ENCODE measurements around the gene OR51E1.

The OR51E1 gene

GRCh38 chr11:4672470-4672869 lies 28.7 kb downstream of the OR51E1 start:
- TF ChIP-seq GATA2 (IDR thresholded peaks at IDR 0.05; ENCODE audit: low read depth, low read length) (no peak), GATA3 (IDR thresholded peaks at IDR 0.05; ENCODE audit: low read depth, low read length) (no peak)

GRCh38 chr11:4673781-4674180 lies 30.0 kb downstream of the OR51E1 start:
- TF ChIP-seq GATA3 (IDR thresholded peaks at IDR 0.05; ENCODE audit: low read depth, low read length): no peak
- TF ChIP-seq GATA2 (IDR thresholded peaks at IDR 0.05; ENCODE audit: low read depth, low read length): no peak

- TF ChIP-seq GATA2 (IDR thresholded peaks at IDR 0.05; ENCODE audit: low read depth, low read length) (no peak), GATA3 (IDR thresholded peaks at IDR 0.05; ENCODE audit: low read depth, low read length) (no peak)
Observed at GRCh38 chr11:4677948-4678347, 34.2 kb downstream of the OR51E1 start.

GRCh38 chr11:4680341-4680740 lies 36.6 kb downstream of the OR51E1 start:
- TF ChIP-seq GATA3 (IDR thresholded peaks at IDR 0.05; ENCODE audit: low read depth, low read length) (no peak), GATA2 (IDR thresholded peaks at IDR 0.05; ENCODE audit: low read depth, low read length) (no peak)

- TF ChIP-seq GATA2 (IDR thresholded peaks at IDR 0.05; ENCODE audit: low read depth, low read length): no peak
- no peak for TF ChIP-seq GATA3 (IDR thresholded peaks at IDR 0.05; ENCODE audit: low read depth, low read length)
Observed at GRCh38 chr11:4682623-4683419, 39.0 kb downstream of the OR51E1 start.

- TF ChIP-seq GATA3 (IDR thresholded peaks at IDR 0.05; ENCODE audit: low read depth, low read length): no peak
- no peak for TF ChIP-seq GATA2 (IDR thresholded peaks at IDR 0.05; ENCODE audit: low read depth, low read length)
Observed at GRCh38 chr11:4684631-4685285, 41.0 kb downstream of the OR51E1 start.

- TF ChIP-seq GATA2 (IDR thresholded peaks at IDR 0.05; ENCODE audit: low read depth, low read length) (no peak), GATA3 (IDR thresholded peaks at IDR 0.05; ENCODE audit: low read depth, low read length) (no peak)
Observed at GRCh38 chr11:4695442-4695841, 51.7 kb downstream of the OR51E1 start.

- TF ChIP-seq GATA3 (IDR thresholded peaks at IDR 0.05; ENCODE audit: low read depth, low read length) (no peak), GATA2 (IDR thresholded peaks at IDR 0.05; ENCODE audit: low read depth, low read length) (no peak)
Observed at GRCh38 chr11:4697585-4697984, 53.8 kb downstream of the OR51E1 start, which contains the start of gene OR51E2. Gene OR51E2 (minus strand): TSS chr11:4697853. CDS start chr11:4682711, 15,142 bp downstream.

GRCh38 chr11:4699697-4700435 lies 56.1 kb downstream of the OR51E1 start:
- no peak for TF ChIP-seq GATA2 (IDR thresholded peaks at IDR 0.05; ENCODE audit: low read depth, low read length)
- TF ChIP-seq GATA3 (IDR thresholded peaks at IDR 0.05; ENCODE audit: low read depth, low read length): no peak

- no peak for TF ChIP-seq GATA3 (IDR thresholded peaks at IDR 0.05; ENCODE audit: low read depth, low read length)
- no peak for TF ChIP-seq GATA2 (IDR thresholded peaks at IDR 0.05; ENCODE audit: low read depth, low read length)
Observed at GRCh38 chr11:4700436-4700820, 56.6 kb downstream of the OR51E1 start.

- TF ChIP-seq GATA2 (IDR thresholded peaks at IDR 0.05; ENCODE audit: low read depth, low read length) (no peak), GATA3 (IDR thresholded peaks at IDR 0.05; ENCODE audit: low read depth, low read length) (no peak)
Observed at GRCh38 chr11:4704054-4704789, 60.4 kb downstream of the OR51E1 start, which contains the start of gene MMP26. Gene MMP26 (plus strand): TSS chr11:4704784.

- TF ChIP-seq GATA3 (IDR thresholded peaks at IDR 0.05; ENCODE audit: low read depth, low read length): no peak
- no peak for TF ChIP-seq GATA2 (IDR thresholded peaks at IDR 0.05; ENCODE audit: low read depth, low read length)
Observed at GRCh38 chr11:4704790-4705334, 61.1 kb downstream of the OR51E1 start.

Data from SH-SY5Y (cell line).